SK-N-SH treated with all-trans-retinoic acid at 6 μM for 48 hours (cell line): ENCODE results near the gene HDAC11.

Source experiments
- ATAC-seq: fragments of 200-7000 bp; cut with Tn5 transposase; 3 replicates; pipeline ENCODE4 v1.9.1; 2020; ENCODE audit warnings: mild to moderate bottlenecking, moderate library complexity
- BACH2 ChIP-seq: fragments of 250-450 bp; sonication (Bioruptor Pico); IDR thresholded peaks from 2 replicates; pipeline ENCODE4 v1.9.0; 2021; ENCODE audit warnings: mild to moderate bottlenecking, borderline replicate concordance
- CREB5 ChIP-seq: fragments of 250-450 bp; sonication (Bioruptor Pico); IDR thresholded peaks from 2 replicates; pipeline ENCODE4 v1.5.1; 2020; ENCODE audit warnings: low read depth, mild to moderate bottlenecking, moderate library complexity
- CSDC2 ChIP-seq: fragments of 250-450 bp; sonication (Bioruptor Pico); IDR thresholded peaks from 2 replicates; pipeline ENCODE4 v1.5.0; 2020; ENCODE audit warnings: mild to moderate bottlenecking, moderate library complexity
- ESRRG ChIP-seq: fragments of 250-450 bp; sonication (Bioruptor Pico); IDR thresholded peaks from 2 replicates; pipeline ENCODE4 v1.6.1; 2021; ENCODE audit warnings: mild to moderate bottlenecking
- GLIS3 ChIP-seq: fragments of 250-450 bp; sonication (Bioruptor Pico); IDR thresholded peaks from 2 replicates; pipeline ENCODE4 v1.5.0; 2020; ENCODE audit warnings: mild to moderate bottlenecking, moderate library complexity
- ISL1 ChIP-seq: fragments of 250-450 bp; sonication (Bioruptor Pico); IDR thresholded peaks from 2 replicates; pipeline ENCODE4 v2.1.2; 2022; ENCODE audit warnings: mild to moderate bottlenecking, moderate library complexity
- OSR1 ChIP-seq: fragments of 250-450 bp; sonication (Bioruptor Pico); IDR thresholded peaks from 2 replicates; pipeline ENCODE4 v1.8.0; 2022; ENCODE audit warnings: moderate library complexity, mild to moderate bottlenecking, inconsistent platforms
- RARB ChIP-seq: fragments of 250-450 bp; sonication (Bioruptor Pico); IDR thresholded peaks from 2 replicates; pipeline ENCODE4 v1.8.0; 2021; ENCODE audit warnings: mild to moderate bottlenecking, moderate library complexity
- SNAI2 ChIP-seq: fragments of 250-450 bp; sonication (Bioruptor Pico); IDR thresholded peaks from 2 replicates; pipeline ENCODE4 v1.5.0; 2020; ENCODE audit warnings: mild to moderate bottlenecking, moderate library complexity
- TCF4 ChIP-seq: fragments of 250-450 bp; sonication (Bioruptor Pico); IDR thresholded peaks from 2 replicates; pipeline ENCODE4 v1.8.0; 2021; ENCODE audit warnings: mild to moderate bottlenecking, moderate library complexity, borderline replicate concordance
- TOX ChIP-seq: fragments of 250-450 bp; sonication (Bioruptor Pico); IDR thresholded peaks from 2 replicates; pipeline ENCODE4 v1.8.0; 2021; ENCODE audit warnings: mild to moderate bottlenecking, moderate library complexity, borderline replicate concordance
- ZFP3 ChIP-seq: fragments of 250-450 bp; sonication (Bioruptor Pico); IDR thresholded peaks from 2 replicates; pipeline ENCODE4 v1.5.0; 2020; ENCODE audit warnings: mild to moderate bottlenecking, moderate library complexity
- ZFP30 ChIP-seq: fragments of 450-650 bp; formaldehyde crosslinking; IDR thresholded peaks from 2 replicates; pipeline ENCODE4 v1.5.0; 2022; ENCODE audit warnings: mild to moderate bottlenecking, moderate library complexity
- ZNF565 ChIP-seq: fragments of 450-650 bp; formaldehyde crosslinking; conservative IDR thresholded peaks from 2 replicates; pipeline ENCODE4 v1.5.0; 2020; ENCODE audit warnings: low read depth, mild to moderate bottlenecking, moderate library complexity
- ZNF70 ChIP-seq: fragments of 450-650 bp; formaldehyde crosslinking; IDR thresholded peaks from 2 replicates; pipeline ENCODE4 v1.5.0; 2020; ENCODE audit warnings: mild to moderate bottlenecking, moderate library complexity
- ZNF8 ChIP-seq: fragments of 450-650 bp; formaldehyde crosslinking; IDR thresholded peaks from 2 replicates; pipeline ENCODE4 v1.5.0; 2020; ENCODE audit warnings: mild to moderate bottlenecking, moderate library complexity
- TF ChIP-seq, protein P1 (sequence below): fragments of 250-450 bp; sonication (Bioruptor Pico); IDR thresholded peaks from 2 replicates; pipeline ENCODE4 v1.5.1; 2021; ENCODE audit warnings: mild to moderate bottlenecking, moderate library complexity
- TF ChIP-seq, protein P2 (sequence below): fragments of 250-450 bp; sonication (Bioruptor Pico); IDR thresholded peaks from 2 replicates; pipeline ENCODE4 v1.8.0; 2020; ENCODE audit warnings: mild to moderate bottlenecking, moderate library complexity, borderline replicate concordance
- TF ChIP-seq, protein P3 (sequence below): fragments of 250-450 bp; sonication (Bioruptor Pico); IDR thresholded peaks from 2 replicates; pipeline ENCODE4 v1.8.0; 2021; ENCODE audit warnings: low read depth, mild to moderate bottlenecking, moderate library complexity, borderline replicate concordance
- TF ChIP-seq, protein P4 (sequence below): fragments of 250-450 bp; sonication (Bioruptor Pico); IDR thresholded peaks from 2 replicates; pipeline ENCODE4 v1.5.0; 2020; ENCODE audit warnings: mild to moderate bottlenecking, moderate library complexity

Gene HDAC11

GRCh38 chr3:13553686-13554085, 73.6 kb downstream of the HDAC11 start:
- ATAC-seq = no peak
- TF ChIP-seq ESRRG (CRISPR knock-in tag) (no peak), TOX (CRISPR knock-in tag) (no peak), SNAI2 (no peak), ZNF8 (no peak), ISL1 (CRISPR knock-in tag) (no peak), ZFP30 (CRISPR knock-in tag) (no peak), ZNF70 (CRISPR knock-in tag) (no peak), ZFP3 (no peak), GLIS3 (CRISPR knock-in tag) (no peak), OSR1 (CRISPR knock-in tag) (no peak), TCF4 (no peak), CSDC2 (CRISPR knock-in tag) (no peak), ZNF565 (CRISPR knock-in tag) (no peak), RARB (CRISPR knock-in tag) (no peak), CREB5 (CRISPR knock-in tag) (no peak)
- TF ChIP-seq, protein P1, sequence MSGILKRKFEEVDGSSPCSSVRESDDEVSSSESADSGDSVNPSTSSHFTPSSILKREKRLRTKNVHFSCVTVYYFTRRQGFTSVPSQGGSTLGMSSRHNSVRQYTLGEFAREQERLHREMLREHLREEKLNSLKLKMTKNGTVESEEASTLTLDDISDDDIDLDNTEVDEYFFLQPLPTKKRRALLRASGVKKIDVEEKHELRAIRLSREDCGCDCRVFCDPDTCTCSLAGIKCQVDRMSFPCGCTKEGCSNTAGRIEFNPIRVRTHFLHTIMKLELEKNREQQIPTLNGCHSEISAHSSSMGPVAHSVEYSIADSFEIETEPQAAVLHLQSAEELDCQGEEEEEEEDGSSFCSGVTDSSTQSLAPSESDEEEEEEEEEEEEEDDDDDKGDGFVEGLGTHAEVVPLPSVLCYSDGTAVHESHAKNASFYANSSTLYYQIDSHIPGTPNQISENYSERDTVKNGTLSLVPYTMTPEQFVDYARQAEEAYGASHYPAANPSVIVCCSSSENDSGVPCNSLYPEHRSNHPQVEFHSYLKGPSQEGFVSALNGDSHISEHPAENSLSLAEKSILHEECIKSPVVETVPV (CRISPR knock-in tag) = no peak
- TF ChIP-seq, protein P2, sequence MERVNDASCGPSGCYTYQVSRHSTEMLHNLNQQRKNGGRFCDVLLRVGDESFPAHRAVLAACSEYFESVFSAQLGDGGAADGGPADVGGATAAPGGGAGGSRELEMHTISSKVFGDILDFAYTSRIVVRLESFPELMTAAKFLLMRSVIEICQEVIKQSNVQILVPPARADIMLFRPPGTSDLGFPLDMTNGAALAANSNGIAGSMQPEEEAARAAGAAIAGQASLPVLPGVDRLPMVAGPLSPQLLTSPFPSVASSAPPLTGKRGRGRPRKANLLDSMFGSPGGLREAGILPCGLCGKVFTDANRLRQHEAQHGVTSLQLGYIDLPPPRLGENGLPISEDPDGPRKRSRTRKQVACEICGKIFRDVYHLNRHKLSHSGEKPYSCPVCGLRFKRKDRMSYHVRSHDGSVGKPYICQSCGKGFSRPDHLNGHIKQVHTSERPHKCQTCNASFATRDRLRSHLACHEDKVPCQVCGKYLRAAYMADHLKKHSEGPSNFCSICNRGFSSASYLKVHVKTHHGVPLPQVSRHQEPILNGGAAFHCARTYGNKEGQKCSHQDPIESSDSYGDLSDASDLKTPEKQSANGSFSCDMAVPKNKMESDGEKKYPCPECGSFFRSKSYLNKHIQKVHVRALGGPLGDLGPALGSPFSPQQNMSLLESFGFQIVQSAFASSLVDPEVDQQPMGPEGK (CRISPR knock-in tag) = no peak
- TF ChIP-seq, protein P3, sequence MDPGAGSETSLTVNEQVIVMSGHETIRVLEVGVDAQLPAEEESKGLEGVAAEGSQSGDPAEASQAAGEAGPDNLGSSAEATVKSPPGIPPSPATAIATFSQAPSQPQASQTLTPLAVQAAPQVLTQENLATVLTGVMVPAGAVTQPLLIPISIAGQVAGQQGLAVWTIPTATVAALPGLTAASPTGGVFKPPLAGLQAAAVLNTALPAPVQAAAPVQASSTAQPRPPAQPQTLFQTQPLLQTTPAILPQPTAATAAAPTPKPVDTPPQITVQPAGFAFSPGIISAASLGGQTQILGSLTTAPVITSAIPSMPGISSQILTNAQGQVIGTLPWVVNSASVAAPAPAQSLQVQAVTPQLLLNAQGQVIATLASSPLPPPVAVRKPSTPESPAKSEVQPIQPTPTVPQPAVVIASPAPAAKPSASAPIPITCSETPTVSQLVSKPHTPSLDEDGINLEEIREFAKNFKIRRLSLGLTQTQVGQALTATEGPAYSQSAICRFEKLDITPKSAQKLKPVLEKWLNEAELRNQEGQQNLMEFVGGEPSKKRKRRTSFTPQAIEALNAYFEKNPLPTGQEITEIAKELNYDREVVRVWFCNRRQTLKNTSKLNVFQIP (CRISPR knock-in tag) = no peak
- TF ChIP-seq, all 23 proteins: peak for 0

GRCh38 chr3:13555753-13556152, 75.6 kb downstream of the HDAC11 start:
- ATAC-seq = no peak
- TF ChIP-seq, protein P3 (CRISPR knock-in tag) = no peak
- TF ChIP-seq, protein P4, sequence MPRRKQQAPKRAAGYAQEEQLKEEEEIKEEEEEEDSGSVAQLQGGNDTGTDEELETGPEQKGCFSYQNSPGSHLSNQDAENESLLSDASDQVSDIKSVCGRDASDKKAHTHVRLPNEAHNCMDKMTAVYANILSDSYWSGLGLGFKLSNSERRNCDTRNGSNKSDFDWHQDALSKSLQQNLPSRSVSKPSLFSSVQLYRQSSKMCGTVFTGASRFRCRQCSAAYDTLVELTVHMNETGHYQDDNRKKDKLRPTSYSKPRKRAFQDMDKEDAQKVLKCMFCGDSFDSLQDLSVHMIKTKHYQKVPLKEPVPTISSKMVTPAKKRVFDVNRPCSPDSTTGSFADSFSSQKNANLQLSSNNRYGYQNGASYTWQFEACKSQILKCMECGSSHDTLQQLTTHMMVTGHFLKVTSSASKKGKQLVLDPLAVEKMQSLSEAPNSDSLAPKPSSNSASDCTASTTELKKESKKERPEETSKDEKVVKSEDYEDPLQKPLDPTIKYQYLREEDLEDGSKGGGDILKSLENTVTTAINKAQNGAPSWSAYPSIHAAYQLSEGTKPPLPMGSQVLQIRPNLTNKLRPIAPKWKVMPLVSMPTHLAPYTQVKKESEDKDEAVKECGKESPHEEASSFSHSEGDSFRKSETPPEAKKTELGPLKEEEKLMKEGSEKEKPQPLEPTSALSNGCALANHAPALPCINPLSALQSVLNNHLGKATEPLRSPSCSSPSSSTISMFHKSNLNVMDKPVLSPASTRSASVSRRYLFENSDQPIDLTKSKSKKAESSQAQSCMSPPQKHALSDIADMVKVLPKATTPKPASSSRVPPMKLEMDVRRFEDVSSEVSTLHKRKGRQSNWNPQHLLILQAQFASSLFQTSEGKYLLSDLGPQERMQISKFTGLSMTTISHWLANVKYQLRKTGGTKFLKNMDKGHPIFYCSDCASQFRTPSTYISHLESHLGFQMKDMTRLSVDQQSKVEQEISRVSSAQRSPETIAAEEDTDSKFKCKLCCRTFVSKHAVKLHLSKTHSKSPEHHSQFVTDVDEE (CRISPR knock-in tag) = no peak
- no peak for TF ChIP-seq ESRRG (CRISPR knock-in tag)
- TF ChIP-seq CREB5 (CRISPR knock-in tag) = no peak
- TF ChIP-seq CSDC2 (CRISPR knock-in tag) = no peak
- no peak for TF ChIP-seq ZFP3
- no peak for TF ChIP-seq OSR1 (CRISPR knock-in tag)
- no peak for TF ChIP-seq SNAI2
- TF ChIP-seq TOX (CRISPR knock-in tag) = no peak
- TF ChIP-seq BACH2 (CRISPR knock-in tag) = no peak
- no peak for TF ChIP-seq GLIS3 (CRISPR knock-in tag)
- no peak for TF ChIP-seq ZNF70 (CRISPR knock-in tag)
- TF ChIP-seq, protein P1 (CRISPR knock-in tag) = no peak
- TF ChIP-seq, all 23 proteins: peak for 0
